Activated CD8-positive, alpha-beta memory T cell treated with anti-CD3 and anti-CD28 coated beads for 24 hours (primary cell): Measurements from ENCODE around the gene DYSF.
"Not testable (repeated sequence)": the region's sequence is repeated elsewhere in the genome, so short reads cannot be mapped to it uniquely, and the experiment has no call there.

Experiments used
- DNase-seq: peaks from one replicate; pipeline ENCODE4 v3.0.0-alpha.2; 2020

The DYSF gene

GRCh38 chr2:71619230-71619741 is 165.9 kb downstream of the DYSF start:
- DNase-seq, result peak; percentile 47

DNA sequence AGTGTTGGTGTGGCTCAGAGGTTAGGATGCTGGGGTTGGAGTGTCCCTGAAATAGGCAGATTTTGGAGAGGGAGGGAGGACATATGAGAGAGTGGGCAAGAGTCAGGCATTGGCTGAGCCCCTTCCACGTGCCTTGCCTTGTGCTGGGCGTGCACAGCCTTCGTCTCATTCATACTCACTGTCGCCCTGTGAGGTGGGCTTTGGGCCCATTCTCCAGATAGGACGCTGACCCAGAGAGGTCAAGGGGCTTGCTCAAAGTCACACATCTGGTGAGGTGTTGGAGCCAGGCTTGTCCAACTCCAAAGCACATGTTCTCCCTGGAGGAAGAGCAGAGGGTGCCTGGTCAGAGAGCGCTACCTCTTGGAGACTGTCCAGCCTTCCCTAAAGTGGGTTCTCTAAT is 166.8 kb downstream of the DYSF start:
- peak; percentile 40 for DNase-seq

DNA sequence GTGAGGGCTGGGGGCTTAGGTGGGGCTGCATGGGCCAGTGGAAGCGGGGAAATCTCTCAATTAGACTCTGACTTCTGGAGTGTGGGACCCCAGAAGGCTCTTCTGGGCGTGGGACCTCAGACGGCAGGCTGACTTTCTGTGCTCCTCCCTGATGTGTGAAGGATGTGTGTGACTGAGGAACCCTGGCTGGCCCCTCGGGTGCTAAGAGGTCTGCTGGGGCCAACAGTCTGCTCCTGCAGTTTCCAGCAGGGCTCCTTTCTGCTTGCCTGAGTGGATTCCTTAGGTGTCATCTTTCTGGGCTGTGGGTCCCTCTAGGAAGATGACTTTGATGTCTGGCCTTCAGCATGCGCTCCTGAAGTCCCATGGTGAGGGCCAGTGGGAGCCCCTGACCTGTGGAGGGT is 167.5 kb downstream of the DYSF start:
- DNase-seq, result peak; percentile 43

DNA sequence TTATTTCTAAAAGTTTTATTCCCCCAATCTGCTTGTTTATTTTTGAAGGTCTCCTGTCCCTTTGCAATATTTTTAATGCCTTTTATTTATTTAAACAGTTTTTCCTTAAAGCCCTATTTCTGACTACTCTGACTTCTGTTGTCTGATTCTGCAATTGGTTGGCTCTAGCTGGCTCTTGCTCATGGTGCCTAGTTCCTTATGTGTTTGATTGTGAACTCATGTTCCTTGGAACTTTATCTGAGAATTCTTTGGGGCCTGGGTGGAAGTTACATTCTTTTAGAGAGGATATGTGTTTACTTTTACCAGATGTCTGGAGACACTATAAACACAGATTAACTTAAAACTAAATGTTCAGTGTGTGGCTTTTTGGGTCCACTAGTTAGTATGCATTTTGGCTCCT is 175.9 kb downstream of the DYSF start:
- DNase-seq, result no peak

- DNase-seq, result no peak
Observed at GRCh38 chr2:71629771-71630453, 176.6 kb downstream of the DYSF start.

DNA sequence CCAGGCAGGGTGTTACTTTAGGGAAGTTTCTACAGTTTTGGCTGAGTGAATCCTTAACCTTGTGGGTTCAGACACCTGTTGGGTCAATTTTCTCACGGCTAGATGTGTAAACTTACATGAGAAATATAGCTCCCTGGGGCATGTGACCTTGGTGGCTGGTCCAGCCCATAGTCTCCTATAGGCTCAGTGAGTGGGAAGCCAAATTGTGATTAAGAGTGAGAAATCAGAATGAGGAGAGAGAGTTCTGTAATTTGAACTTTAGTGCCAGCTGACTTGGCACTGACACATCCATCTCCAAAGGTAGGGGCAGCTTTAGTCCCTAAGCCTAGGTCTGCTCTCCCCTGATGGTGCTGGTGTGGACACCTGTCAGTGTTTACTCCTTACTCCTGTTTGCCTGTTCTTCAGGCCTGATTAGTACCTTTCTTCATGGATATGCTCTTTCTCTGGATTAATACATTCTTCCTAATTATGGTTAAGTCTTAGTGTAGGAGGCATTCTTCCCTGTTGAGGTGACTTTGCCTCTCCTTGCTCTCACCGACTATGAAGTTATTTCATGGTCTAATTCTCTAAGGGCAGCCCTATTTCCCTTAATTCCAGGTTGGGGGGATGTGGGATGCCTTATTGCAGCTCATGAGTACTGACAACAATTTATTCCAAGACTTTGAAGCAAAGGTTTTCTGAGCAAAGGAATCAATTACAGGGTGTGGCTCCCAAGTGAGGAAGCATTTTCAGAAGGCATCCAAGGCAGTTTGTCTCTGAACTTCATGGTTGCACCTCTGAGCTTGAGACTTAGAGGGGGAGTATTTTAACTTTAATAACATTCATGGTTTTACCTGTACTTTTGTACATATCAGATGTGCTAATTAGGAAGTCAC is 177.3 kb downstream of the DYSF start:
- DNase-seq, result no peak

DNA sequence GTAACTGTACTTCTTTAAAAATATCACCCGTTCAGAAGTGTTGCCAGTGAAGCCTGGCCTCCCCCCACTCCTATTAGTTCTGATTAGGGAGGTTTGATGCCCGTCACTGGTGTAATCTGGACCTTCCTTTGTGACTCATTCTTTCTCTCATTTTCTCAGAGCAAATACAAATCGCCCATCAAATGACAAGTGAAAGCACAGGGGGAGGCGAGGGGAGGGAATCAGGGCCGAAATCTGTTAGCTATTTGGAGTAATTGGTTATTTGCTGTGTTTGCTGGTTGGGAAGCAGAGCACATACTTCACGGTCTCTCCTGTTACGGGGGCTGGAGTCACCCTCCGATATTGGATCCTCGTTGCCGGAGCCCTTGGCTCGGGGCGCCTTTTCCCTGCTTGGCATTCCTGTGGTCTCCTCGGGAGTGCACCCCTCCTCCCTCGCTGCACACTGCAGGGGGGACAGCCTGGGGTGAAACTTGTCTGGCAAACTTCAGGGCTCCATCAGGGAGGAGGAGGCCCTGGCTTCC is 178.1 kb downstream of the DYSF start:
- DNase-seq, result no peak

GRCh38 chr2:71633086-71633485 is 179.7 kb downstream of the DYSF start:
- DNase-seq, result no peak

GRCh38 chr2:71634567-71634966 is 181.2 kb downstream of the DYSF start:
- no peak for DNase-seq

DNA sequence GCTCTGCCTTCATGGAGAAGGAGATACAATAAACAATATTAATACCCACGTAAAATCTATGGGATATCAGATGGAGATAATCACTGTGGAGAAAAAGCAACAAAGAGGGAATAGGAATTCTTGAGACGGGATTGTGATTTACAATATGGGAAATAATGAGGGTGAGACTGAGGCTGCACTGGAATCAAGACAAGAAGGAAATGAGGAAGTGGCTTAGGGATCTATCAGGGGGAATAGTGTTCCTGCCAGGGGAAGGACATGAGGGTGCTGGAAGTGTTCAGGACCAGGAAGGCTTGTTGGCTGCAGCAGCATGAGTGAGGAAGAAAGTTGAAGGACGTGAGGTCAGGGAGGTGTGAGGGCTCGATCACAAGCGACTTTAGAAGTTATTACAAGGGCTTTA is 182.4 kb downstream of the DYSF start:
- no peak for DNase-seq

- no peak for DNase-seq
Observed at GRCh38 chr2:71637168-71637567, 183.8 kb downstream of the DYSF start.

- DNase-seq, result no peak
Observed at GRCh38 chr2:71637736-71638135, 184.4 kb downstream of the DYSF start.

- no peak for DNase-seq
Observed at GRCh38 chr2:71639735-71640134, 186.4 kb downstream of the DYSF start.

- no peak for DNase-seq
Observed at GRCh38 chr2:71640489-71640888, 187.1 kb downstream of the DYSF start.

- no peak for DNase-seq
Observed at GRCh38 chr2:71643674-71644357, 190.5 kb downstream of the DYSF start.

- DNase-seq, result no peak
Observed at GRCh38 chr2:71646028-71646427, 192.7 kb downstream of the DYSF start.

- DNase-seq, result no peak
Observed at GRCh38 chr2:71647356-71647755, 194.0 kb downstream of the DYSF start.

GRCh38 chr2:71655498-71655897 is 202.1 kb downstream of the DYSF start:
- DNase-seq, result no peak

- not testable (repeated sequence) for DNase-seq
Observed at GRCh38 chr2:71658256-71658655, 204.9 kb downstream of the DYSF start.

DNA sequence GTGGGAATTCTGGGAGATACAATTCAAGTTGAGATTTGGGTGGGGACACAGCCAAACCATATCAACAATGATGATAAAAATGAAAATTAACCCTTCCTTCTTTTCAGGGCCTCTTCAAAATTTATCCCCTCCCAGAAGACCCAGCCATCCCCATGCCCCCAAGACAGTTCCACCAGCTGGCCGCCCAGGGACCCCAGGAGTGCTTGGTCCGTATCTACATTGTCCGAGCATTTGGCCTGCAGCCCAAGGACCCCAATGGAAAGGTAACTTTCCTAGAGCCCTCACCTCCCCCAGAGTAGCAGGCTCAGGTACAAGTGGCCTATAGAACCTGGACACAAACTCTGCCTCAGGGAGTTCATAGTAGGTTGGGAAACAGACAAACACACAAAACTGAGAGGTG is 205.4 kb downstream of the DYSF start:
- no peak for DNase-seq

- no peak for DNase-seq
Observed at GRCh38 chr2:71659868-71660518, 206.6 kb downstream of the DYSF start.

GRCh38 chr2:71661782-71662181 is 208.4 kb downstream of the DYSF start:
- DNase-seq, result no peak
